ENCODE results near the gene CNNM1.

DNA sequence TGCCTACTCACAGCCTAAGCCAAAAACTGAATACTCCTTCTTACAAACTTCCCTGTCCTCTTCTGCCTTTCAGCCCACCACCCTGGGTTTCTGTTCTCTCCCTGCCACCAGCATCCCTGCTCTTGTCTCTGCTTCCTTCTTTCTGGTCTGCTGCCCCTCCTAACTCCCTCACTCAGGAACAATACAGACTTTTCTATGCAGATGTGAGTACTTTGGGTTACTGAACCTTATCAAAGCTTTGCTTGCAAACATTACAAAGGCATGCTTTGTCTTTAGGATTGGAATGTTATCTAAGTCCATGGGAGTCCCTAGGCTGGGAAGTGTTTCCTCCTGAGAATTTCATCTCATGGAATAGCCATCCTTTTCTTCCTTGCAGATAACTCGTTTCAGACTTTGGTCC lies 28.9 kb downstream of the CNNM1 start:
- TF ChIP-seq, protein P1, sequence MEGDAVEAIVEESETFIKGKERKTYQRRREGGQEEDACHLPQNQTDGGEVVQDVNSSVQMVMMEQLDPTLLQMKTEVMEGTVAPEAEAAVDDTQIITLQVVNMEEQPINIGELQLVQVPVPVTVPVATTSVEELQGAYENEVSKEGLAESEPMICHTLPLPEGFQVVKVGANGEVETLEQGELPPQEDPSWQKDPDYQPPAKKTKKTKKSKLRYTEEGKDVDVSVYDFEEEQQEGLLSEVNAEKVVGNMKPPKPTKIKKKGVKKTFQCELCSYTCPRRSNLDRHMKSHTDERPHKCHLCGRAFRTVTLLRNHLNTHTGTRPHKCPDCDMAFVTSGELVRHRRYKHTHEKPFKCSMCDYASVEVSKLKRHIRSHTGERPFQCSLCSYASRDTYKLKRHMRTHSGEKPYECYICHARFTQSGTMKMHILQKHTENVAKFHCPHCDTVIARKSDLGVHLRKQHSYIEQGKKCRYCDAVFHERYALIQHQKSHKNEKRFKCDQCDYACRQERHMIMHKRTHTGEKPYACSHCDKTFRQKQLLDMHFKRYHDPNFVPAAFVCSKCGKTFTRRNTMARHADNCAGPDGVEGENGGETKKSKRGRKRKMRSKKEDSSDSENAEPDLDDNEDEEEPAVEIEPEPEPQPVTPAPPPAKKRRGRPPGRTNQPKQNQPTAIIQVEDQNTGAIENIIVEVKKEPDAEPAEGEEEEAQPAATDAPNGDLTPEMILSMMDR (IDR thresholded peaks at IDR 0.05), result no peak
- no peak for TF ChIP-seq POLR2A (IDR thresholded peaks at IDR 0.05)
